Stimulated activated CD4-positive, alpha-beta T cell treated with anti-CD3 and anti-CD28 coated beads, Interleukin-12 subunit alpha, Interleukin-12 subunit beta, amount 100 ng/mL, for 4 hours (primary cell): ENCODE measurements around the gene HIF1A.
"Not testable (repeated sequence)": the region's sequence is repeated elsewhere in the genome, so short reads cannot be mapped to it uniquely, and the experiment has no call there.

ENCODE experiments used
- DNase-seq: peaks from one replicate; pipeline ENCODE4 v3.0.0-alpha.2; 2020

Gene HIF1A

GRCh38 chr14:61750708-61751474 lies 55.6 kb downstream of the HIF1A start:
- DNase-seq, result peak; percentile 67

GRCh38 chr14:61751475-61751989 lies 56.2 kb downstream of the HIF1A start:
- no peak for DNase-seq

GRCh38 chr14:61752626-61753025 lies 57.3 kb downstream of the HIF1A start:
- no peak for DNase-seq

GRCh38 chr14:61753631-61754030 lies 58.3 kb downstream of the HIF1A start:
- no peak for DNase-seq

- DNase-seq, result no peak
Observed at GRCh38 chr14:61754627-61755381, 59.5 kb downstream of the HIF1A start.

GRCh38 chr14:61755382-61755742 lies 60.0 kb downstream of the HIF1A start:
- not testable (repeated sequence) for DNase-seq

GRCh38 chr14:61756135-61756534 lies 60.8 kb downstream of the HIF1A start:
- no peak for DNase-seq

- no peak for DNase-seq
Observed at GRCh38 chr14:61759878-61760277, 64.6 kb downstream of the HIF1A start.

GRCh38 chr14:61761557-61761956 lies 66.2 kb downstream of the HIF1A start:
- DNase-seq, result no peak

- peak; percentile 95 for DNase-seq
Observed at GRCh38 chr14:61761959-61762786, 66.9 kb downstream of the HIF1A start, which contains the start of gene SNAPC1. Gene SNAPC1, plus strand, starts transcription at chr14:61762420. Its CDS starts 41 bp downstream, at chr14:61762461.

GRCh38 chr14:61764342-61765122 lies 69.2 kb downstream of the HIF1A start:
- no peak for DNase-seq

GRCh38 chr14:61765225-61765943 lies 70.1 kb downstream of the HIF1A start:
- DNase-seq, result no peak

- no peak for DNase-seq
Observed at GRCh38 chr14:61766151-61766550, 70.8 kb downstream of the HIF1A start.

GRCh38 chr14:61768240-61768639 lies 72.9 kb downstream of the HIF1A start:
- DNase-seq, result no peak

- DNase-seq, result no peak
Observed at GRCh38 chr14:61769893-61770292, 74.6 kb downstream of the HIF1A start.

GRCh38 chr14:61774861-61775260 lies 79.5 kb downstream of the HIF1A start:
- no peak for DNase-seq

GRCh38 chr14:61780125-61780524 lies 84.8 kb downstream of the HIF1A start:
- DNase-seq, result no peak

GRCh38 chr14:61797309-61797708 lies 102.0 kb downstream of the HIF1A start:
- no peak for DNase-seq
